Measurements from ENCODE around the gene ZBTB43. TPM values are rescaled to one million over a fixed set of nuclear protein-coding genes. Genes with fewer than 3 reads are reported as not detected.
A peak's percentile ranks its signal among the peaks of the same experiment; 100 is the strongest.

Gene ZBTB43
- total RNA-seq, 1 experiment from 2014 or later, result 15.4 TPM

- Histone ChIP-seq H3K4me2 (ENCODE audit: low read length) (peak overlapping the region; percentile 9), H3K36me3 (ENCODE audit: control insufficient read depth in 1 of 2, insufficient read depth in 2 of 2, low read length in 2 of 2) (no peaks in the 10 kb centered on the region), H3K4me3 (replicated peaks in 1 of 2; ENCODE audit: low read depth in 1 of 2, low read length in 2 of 2) (no peak overlapping the region), H3K9me2 (ENCODE audit: insufficient read depth) (no peaks in the 10 kb centered on the region), H3K9me3 (ENCODE audit: control insufficient read depth in 1 of 2, insufficient read depth in 1 of 2, low read depth in 1 of 2, low read length in 2 of 2) (no peaks in the 10 kb centered on the region), H3K4me1 (ENCODE audit: control insufficient read depth in 1 of 2, insufficient read depth in 2 of 2, low read length in 2 of 2) (peaks cover 5 to 14% of the 10 kb centered on the region in 2 experiments; a peak in 3 of 4 replicates), H3K27me3 (ENCODE audit: insufficient read depth, low read length) (no peaks in the 10 kb centered on the region), H3K79me2 (ENCODE audit: insufficient read depth, low read length) (no peaks in the 10 kb centered on the region), H3K27ac (ENCODE audit: low read depth, low read length) (no peak overlapping the region), H4K20me1 (ENCODE audit: insufficient read depth) (no peaks in the 10 kb centered on the region), H2AFZ (ENCODE audit: low read depth, low read length, poor library complexity, severe bottlenecking) (no peak overlapping the region), H3K9ac (ENCODE audit: low read length) (no peak overlapping the region)
- peak; percentile 49; the same call in 1 of the 2 replicates for ATAC-seq
- intact Hi-C loops (cut with micrococcal nuclease), result no loop called here
- TF ChIP-seq FOSL1 (IDR thresholded peaks at IDR 0.05; ENCODE audit: low read depth) (no peak), SIN3A (IDR thresholded peaks at IDR 0.05; ENCODE audit: low read depth) (no peak), EZH2 (IDR thresholded peaks at IDR 0.05) (no peak), JUND (IDR thresholded peaks at IDR 0.05) (no peak), RAD21 (IDR thresholded peaks at IDR 0.05; ENCODE audit: low read depth) (no peak), ELF1 (IDR thresholded peaks at IDR 0.05; ENCODE audit: borderline replicate concordance, low read depth) (no peak), SP1 (IDR thresholded peaks at IDR 0.05; ENCODE audit: low read depth) (no peak), MAX (IDR thresholded peaks at IDR 0.05) (no peak), CEBPB (IDR thresholded peaks at IDR 0.05; ENCODE audit: low read depth) (no peak)
- ChIA-PET CTCF (interaction anchor here (1.1 kb wide), 1 partner anchor 15 kb away, joined by 5 read pairs; no protein-coding TSS in a partner anchor), POLR2A (no interaction called here), RAD21 (ENCODE audit: low non-redundant PET in 1 of 2, low total read pairs in 2 of 2, uncharacterized antibody in 2 of 2, unreplicated experiment in 2 of 2) (no interaction called here)
- no TSS peak for BruUV-seq (replicated peaks)
- DNase-seq (ENCODE audit: low read depth, low spot score), result no peak
These were observed 39.2 kb downstream of the ZBTB43 start for GRCh38 chr9:126844085-126844484.

GRCh38 chr9:126847051-126847450 lies 42.2 kb downstream of the ZBTB43 start:
- intact Hi-C loops (cut with micrococcal nuclease), result no loop called here
- ATAC-seq (no peak), DNase-seq (ENCODE audit: low read depth, low spot score) (no peak)
- Histone ChIP-seq H2AFZ (ENCODE audit: low read depth, low read length, poor library complexity, severe bottlenecking) (no peak overlapping the region), H3K4me3 (replicated peaks in 1 of 2; ENCODE audit: low read depth in 1 of 2, low read length in 2 of 2) (no peak overlapping the region), H3K9ac (ENCODE audit: low read length) (no peak overlapping the region), H3K27ac (ENCODE audit: low read depth, low read length) (no peak overlapping the region), H3K9me2 (ENCODE audit: insufficient read depth) (no peaks in the 10 kb centered on the region), H3K79me2 (ENCODE audit: insufficient read depth, low read length) (no peaks in the 10 kb centered on the region), H3K4me1 (ENCODE audit: control insufficient read depth in 1 of 2, insufficient read depth in 2 of 2, low read length in 2 of 2) (peaks cover 5 to 14% of the 10 kb centered on the region in 2 experiments; a peak in 3 of 4 replicates), H3K4me2 (ENCODE audit: low read length) (no peak overlapping the region), H3K9me3 (ENCODE audit: control insufficient read depth in 1 of 2, insufficient read depth in 1 of 2, low read depth in 1 of 2, low read length in 2 of 2) (no peaks in the 10 kb centered on the region), H3K27me3 (ENCODE audit: insufficient read depth, low read length) (peaks cover 7% of the 10 kb centered on the region; the same call in 1 of the 2 replicates), H3K36me3 (ENCODE audit: control insufficient read depth in 1 of 2, insufficient read depth in 2 of 2, low read length in 2 of 2) (no peaks in the 10 kb centered on the region), H4K20me1 (ENCODE audit: insufficient read depth) (no peaks in the 10 kb centered on the region)
- no peak for TF ChIP-seq ZBTB33 (IDR thresholded peaks at IDR 0.05; ENCODE audit: extremely low read depth, insufficient replicate concordance, low read length)
- TF ChIP-seq SP1 (IDR thresholded peaks at IDR 0.05; ENCODE audit: low read depth), result no peak
- TF ChIP-seq CEBPB (IDR thresholded peaks at IDR 0.05; ENCODE audit: low read depth), result no peak
- TF ChIP-seq REST (IDR thresholded peaks at IDR 0.05; ENCODE audit: low read depth), result no peak
- no peak for TF ChIP-seq EGR1 (IDR thresholded peaks at IDR 0.05; ENCODE audit: low read depth)
- TF ChIP-seq TCF7L2 (IDR thresholded peaks at IDR 0.05; ENCODE audit: borderline replicate concordance, extremely low read depth, insufficient read depth, insufficient read length), result no peak
- no peak for TF ChIP-seq ZFX (IDR thresholded peaks at IDR 0.05)
- no peak for TF ChIP-seq FOSL1 (IDR thresholded peaks at IDR 0.05; ENCODE audit: low read depth)
- ChIA-PET POLR2A (no interaction called here), RAD21 (ENCODE audit: low non-redundant PET in 1 of 2, low total read pairs in 2 of 2, uncharacterized antibody in 2 of 2, unreplicated experiment in 2 of 2) (no interaction called here), CTCF (interaction anchor here (0.7 kb wide), 1 partner anchor 12 kb away, joined by 3 read pairs; no protein-coding TSS in a partner anchor)
- BruUV-seq (replicated peaks), result no TSS peak

Measured in HCT116 (cell line).